SK-N-SH (cell line): ENCODE results near the gene ZNF827. TPM values are rescaled to one million over a fixed set of nuclear protein-coding genes. Genes with fewer than 3 reads are reported as not detected.

Experiments
- CTCF ChIA-PET: fragments of 300-600, 350-600 bp; formaldehyde crosslinking; extraction: SDS; loops from one replicate; lab custom pipeline; 2021; lab: Yijun Ruan, JAX
- POLR2A ChIA-PET: fragments of 350-600 bp; sonication (Branson Sonifier 250); formaldehyde crosslinking; extraction: SDS; loops from one replicate; lab custom pipeline; 2020; ENCODE audit warnings: antibody characterized with exemption, inconsistent platforms; lab: Yijun Ruan, JAX
- DNase-seq: peaks from one replicate; pipeline ENCODE4 v3.0.0; 2012
- H2AFZ ChIP-seq: fragments of 200-600 bp; sonication (generic); 2 replicates; pipeline ENCODE4 v1.8.1; 2016; ENCODE audit warnings: antibody characterized with exemption, mild to moderate bottlenecking, low read depth
- H3F3A ChIP-seq: fragments of 200-600 bp; sonication (generic); replicated peaks from 2 replicates; pipeline ENCODE3; 2016; ENCODE audit warnings: antibody characterized with exemption, mild to moderate bottlenecking; ENCODE audit not compliant: insufficient read depth
- H3K27ac ChIP-seq, 2 experiments: fragments of 200-500 bp in 1 of 2; fragments of 200-600 bp in 1 of 2; sonication (Bioruptor generic) in 1 of 2; sonication (generic), shearing (Covaris generic) in 1 of 2; 2 replicates each; pipeline versions ENCODE4 v1.5.1 to v1.6.1; 2014 to 2016; ENCODE audit warnings: low read depth in 2 of 2, inconsistent platforms in 1 of 2, low read length in 1 of 2, mild to moderate bottlenecking in 1 of 2, mixed read lengths in 1 of 2
- H3K27me3 ChIP-seq: fragments of 200-600 bp; sonication (generic), shearing (Covaris generic); 2 replicates; pipeline ENCODE4 v1.6.1; 2016; ENCODE audit warnings: mixed run types; ENCODE audit not compliant: insufficient read depth
- H3K36me3 ChIP-seq, 2 experiments: fragments of 200-500 bp in 1 of 2; fragments of 200-600 bp in 1 of 2; sonication (Bioruptor generic) in 1 of 2; sonication (generic) in 1 of 2; replicated peaks in 1 of 2; 2 replicates each; pipeline versions ENCODE3 to v1.5.1; 2014 to 2016; ENCODE audit warnings: low read length in 1 of 2, mild to moderate bottlenecking in 1 of 2; ENCODE audit not compliant: insufficient read depth in 2 of 2, control insufficient read depth in 1 of 2
- H3K4me1 ChIP-seq, 2 experiments: fragments of 200-500 bp in 1 of 2; fragments of 200-600 bp in 1 of 2; sonication (Bioruptor generic) in 1 of 2; sonication (generic), shearing (Covaris generic) in 1 of 2; 2 replicates each; pipeline versions ENCODE4 v1.5.1 to v1.6.1; 2014 to 2016; ENCODE audit warnings: low read depth in 1 of 2, low read length in 1 of 2, mixed run types in 1 of 2; ENCODE audit not compliant: insufficient read depth in 2 of 2, control insufficient read depth in 1 of 2
- H3K4me2 ChIP-seq: fragments of 200-600 bp; sonication (generic), shearing (Covaris generic); 2 replicates; pipeline ENCODE4 v1.6.1; 2017; ENCODE audit warnings: mixed run types
- H3K4me3 ChIP-seq, 2 experiments: fragments of 200-500 bp in 1 of 2; fragments of 200-600 bp in 1 of 2; sonication (Bioruptor generic) in 1 of 2; sonication (generic), shearing (Covaris generic) in 1 of 2; 2 replicates each; pipeline versions ENCODE4 v1.5.1 to v1.8.1; 2014 to 2016; ENCODE audit warnings: low read depth in 2 of 2, inconsistent platforms in 1 of 2, low read length in 1 of 2, mild to moderate bottlenecking in 1 of 2, mixed read lengths in 1 of 2, moderate library complexity in 1 of 2
- H3K79me2 ChIP-seq: fragments of 200-600 bp; sonication (generic); 2 replicates; pipeline ENCODE4 v1.8.1; 2017; ENCODE audit warnings: mild to moderate bottlenecking; ENCODE audit not compliant: insufficient read depth
- H3K9ac ChIP-seq: fragments of 200-600 bp; sonication (generic); 2 replicates; pipeline ENCODE4 v1.6.1; 2017; ENCODE audit warnings: mixed run types
- H3K9me2 ChIP-seq: fragments of 200-600 bp; sonication (generic); 2 replicates; pipeline ENCODE4 v1.6.1; 2017; ENCODE audit warnings: mixed run types
- H3K9me3 ChIP-seq: fragments of 200-600 bp; sonication (generic); 2 replicates; pipeline ENCODE4 v1.6.1; 2017; ENCODE audit warnings: mixed run types, mild to moderate bottlenecking, moderate library complexity
- H4K20me1 ChIP-seq: fragments of 200-600 bp; sonication (generic); 2 replicates; pipeline ENCODE4 v1.6.1; 2017; ENCODE audit warnings: mild to moderate bottlenecking, mixed run types; ENCODE audit not compliant: insufficient read depth
- CHD2 ChIP-seq: fragments of 150-350 bp; IDR thresholded peaks from 2 replicates; pipeline ENCODE4 v1.6.1; 2018; ENCODE audit warnings: low read length; ENCODE audit not compliant: partially characterized antibody
- EP300 ChIP-seq, 2 experiments: IDR thresholded peaks; 2 replicates each; pipeline versions ENCODE4 v1.4.0 to v1.6.1; 2012; ENCODE audit warnings: borderline replicate concordance in 1 of 2, low read depth in 1 of 2, low read length in 1 of 2
- EZH2phosphoT487 ChIP-seq: fragments of 200-600 bp; sonication (generic); IDR thresholded peaks from 2 replicates; pipeline ENCODE4 v1.6.1; 2017; ENCODE audit warnings: low read depth, mixed run types, mild to moderate bottlenecking, antibody characterized with exemption, moderate library complexity, borderline replicate concordance
- FOXM1 ChIP-seq: IDR thresholded peaks from 2 replicates; pipeline ENCODE4 v1.4.0; 2012; ENCODE audit warnings: low read depth, mild to moderate bottlenecking
- GATA2 ChIP-seq: sonication (generic); formaldehyde crosslinking; IDR thresholded peaks from 2 replicates; pipeline ENCODE4 v1.5.0; 2020; ENCODE audit warnings: mild to moderate bottlenecking, missing genetic modification reagents
- JUND ChIP-seq: IDR thresholded peaks from 2 replicates; pipeline ENCODE4 v1.4.0; 2012
- POLR2AphosphoS5 ChIP-seq: IDR thresholded peaks from 2 replicates; pipeline ENCODE4 v1.6.1; 2012; ENCODE audit warnings: low read depth, low read length
- RAD21 ChIP-seq: IDR thresholded peaks from 2 replicates; pipeline ENCODE4 v1.6.1; 2012; ENCODE audit warnings: mild to moderate bottlenecking, low read length
- RFX5 ChIP-seq: IDR thresholded peaks from 2 replicates; pipeline ENCODE4 v1.6.1; 2012; ENCODE audit warnings: mild to moderate bottlenecking, improper control_type of control experiment, low read length
- RXRA ChIP-seq: IDR thresholded peaks from 2 replicates; pipeline ENCODE4 v1.4.0; 2012; ENCODE audit warnings: low read depth, mild to moderate bottlenecking, borderline replicate concordance
- SMC3 ChIP-seq: IDR thresholded peaks from 2 replicates; pipeline ENCODE4 v1.6.1; 2012; ENCODE audit warnings: low read depth, low read length, improper control_type of control experiment
- TAF1 ChIP-seq: IDR thresholded peaks from 2 replicates; pipeline ENCODE4 v1.6.1; 2012; ENCODE audit warnings: low read depth, mild to moderate bottlenecking, low read length, moderate library complexity, borderline replicate concordance
- ZBTB33 ChIP-seq: IDR thresholded peaks from 2 replicates; pipeline ENCODE4 v1.4.0; 2012; ENCODE audit warnings: low read depth, borderline replicate concordance
- WGBS: methylation state at CpG from one replicate; pipeline ENCODE4 v1.1.6; 2017; ENCODE audit warnings: low lambda C conversion rate; 5-methylcytosine and 5-hydroxymethylcytosine counted together
- polyA plus RNA-seq, 3 experiments: library from polyadenylated mRNA; depleted of rRNA; stranded (reverse); fragments of >200 nt; gene quantifications; 2 replicates each; pipeline ENCODE4 v1.2.3, GENCODE V29; 2012
- TF ChIP-seq, protein P1 (sequence below): fragments of 150-350 bp; IDR thresholded peaks from 2 replicates; pipeline ENCODE4 v1.6.1; 2016; ENCODE audit warnings: mild to moderate bottlenecking, low read depth, low read length
- TF ChIP-seq, protein P2 (sequence below): fragments of 200-600 bp; sonication (generic); IDR thresholded peaks from 2 replicates; pipeline ENCODE4 v1.6.1; 2017; ENCODE audit warnings: antibody characterized with exemption, mild to moderate bottlenecking, moderate library complexity
- TF ChIP-seq, protein P3 (sequence below): IDR thresholded peaks from 2 replicates; pipeline ENCODE4 v1.4.0; 2012; ENCODE audit warnings: low read depth
- TF ChIP-seq, protein P4 (sequence below): IDR thresholded peaks from 2 replicates; pipeline ENCODE4 v1.6.1; 2012; ENCODE audit warnings: mild to moderate bottlenecking, low read depth, low read length, moderate library complexity

ZNF827 gene
- polyA plus RNA-seq, 1 of the 3 experiments (the other 2 are of a cell fraction): 23.2 TPM

- TF ChIP-seq EP300 (IDR thresholded peaks at IDR 0.05; ENCODE audit: borderline replicate concordance in 1 of 2, low read depth in 1 of 2, low read length in 1 of 2): no peak
- TF ChIP-seq SMC3: no peak
- TF ChIP-seq FOXM1: no peak
- TF ChIP-seq EZH2phosphoT487: no peak
- TF ChIP-seq RFX5: no peak
- TF ChIP-seq GATA2 (CRISPR knock-in tag): no peak
- TF ChIP-seq RAD21: no peak
- TF ChIP-seq POLR2AphosphoS5: no peak
- TF ChIP-seq, protein P1, sequence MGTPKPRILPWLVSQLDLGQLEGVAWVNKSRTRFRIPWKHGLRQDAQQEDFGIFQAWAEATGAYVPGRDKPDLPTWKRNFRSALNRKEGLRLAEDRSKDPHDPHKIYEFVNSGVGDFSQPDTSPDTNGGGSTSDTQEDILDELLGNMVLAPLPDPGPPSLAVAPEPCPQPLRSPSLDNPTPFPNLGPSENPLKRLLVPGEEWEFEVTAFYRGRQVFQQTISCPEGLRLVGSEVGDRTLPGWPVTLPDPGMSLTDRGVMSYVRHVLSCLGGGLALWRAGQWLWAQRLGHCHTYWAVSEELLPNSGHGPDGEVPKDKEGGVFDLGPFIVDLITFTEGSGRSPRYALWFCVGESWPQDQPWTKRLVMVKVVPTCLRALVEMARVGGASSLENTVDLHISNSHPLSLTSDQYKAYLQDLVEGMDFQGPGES: no peak
- no peak for TF ChIP-seq CHD2
- TF ChIP-seq, protein P2, sequence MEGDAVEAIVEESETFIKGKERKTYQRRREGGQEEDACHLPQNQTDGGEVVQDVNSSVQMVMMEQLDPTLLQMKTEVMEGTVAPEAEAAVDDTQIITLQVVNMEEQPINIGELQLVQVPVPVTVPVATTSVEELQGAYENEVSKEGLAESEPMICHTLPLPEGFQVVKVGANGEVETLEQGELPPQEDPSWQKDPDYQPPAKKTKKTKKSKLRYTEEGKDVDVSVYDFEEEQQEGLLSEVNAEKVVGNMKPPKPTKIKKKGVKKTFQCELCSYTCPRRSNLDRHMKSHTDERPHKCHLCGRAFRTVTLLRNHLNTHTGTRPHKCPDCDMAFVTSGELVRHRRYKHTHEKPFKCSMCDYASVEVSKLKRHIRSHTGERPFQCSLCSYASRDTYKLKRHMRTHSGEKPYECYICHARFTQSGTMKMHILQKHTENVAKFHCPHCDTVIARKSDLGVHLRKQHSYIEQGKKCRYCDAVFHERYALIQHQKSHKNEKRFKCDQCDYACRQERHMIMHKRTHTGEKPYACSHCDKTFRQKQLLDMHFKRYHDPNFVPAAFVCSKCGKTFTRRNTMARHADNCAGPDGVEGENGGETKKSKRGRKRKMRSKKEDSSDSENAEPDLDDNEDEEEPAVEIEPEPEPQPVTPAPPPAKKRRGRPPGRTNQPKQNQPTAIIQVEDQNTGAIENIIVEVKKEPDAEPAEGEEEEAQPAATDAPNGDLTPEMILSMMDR: no peak
- TF ChIP-seq, protein P3, sequence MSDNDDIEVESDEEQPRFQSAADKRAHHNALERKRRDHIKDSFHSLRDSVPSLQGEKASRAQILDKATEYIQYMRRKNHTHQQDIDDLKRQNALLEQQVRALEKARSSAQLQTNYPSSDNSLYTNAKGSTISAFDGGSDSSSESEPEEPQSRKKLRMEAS: no peak
- WGBS: 67% methylated on average over 1 of the region's 1 CpG
- POLR2A ChIA-PET: no interaction called here
- H3K27me3 ChIP-seq: no peaks in the 10 kb centered on the region
- no peak overlapping the region for H3K4me3 ChIP-seq
- 0 out of 2 replicates have a peak, but pooled peaks cover under 1% of the 10 kb centered on the region for H3K9me3 ChIP-seq
- H3K9me2 ChIP-seq: no peaks in the 10 kb centered on the region
- no peaks in the 10 kb centered on the region for H3K79me2 ChIP-seq
- no peaks in the 10 kb centered on the region for H4K20me1 ChIP-seq
- no peak overlapping the region for H3K4me2 ChIP-seq
- no peak overlapping the region for H3K9ac ChIP-seq
- no peak for DNase-seq
- H3K4me1 ChIP-seq: peaks cover 0 to 6% of the 10 kb centered on the region in 2 experiments; a peak in 2 of 4 replicates
- H3K36me3 ChIP-seq: peaks cover 40 to 41% of the 10 kb centered on the region in 2 experiments
- CTCF ChIA-PET: interaction anchor here (1.1 kb wide), 1 partner anchor 14 kb away, joined by 3 read pairs; no protein-coding TSS in a partner anchor
- H3F3A ChIP-seq: peaks cover 6% of the 10 kb centered on the region
- no peak overlapping the region for H2AFZ ChIP-seq
- H3K27ac ChIP-seq: no peak overlapping the region
These were observed 123.0 kb downstream of the ZNF827 start for GRCh38 chr4:145815626-145816025.

DNA sequence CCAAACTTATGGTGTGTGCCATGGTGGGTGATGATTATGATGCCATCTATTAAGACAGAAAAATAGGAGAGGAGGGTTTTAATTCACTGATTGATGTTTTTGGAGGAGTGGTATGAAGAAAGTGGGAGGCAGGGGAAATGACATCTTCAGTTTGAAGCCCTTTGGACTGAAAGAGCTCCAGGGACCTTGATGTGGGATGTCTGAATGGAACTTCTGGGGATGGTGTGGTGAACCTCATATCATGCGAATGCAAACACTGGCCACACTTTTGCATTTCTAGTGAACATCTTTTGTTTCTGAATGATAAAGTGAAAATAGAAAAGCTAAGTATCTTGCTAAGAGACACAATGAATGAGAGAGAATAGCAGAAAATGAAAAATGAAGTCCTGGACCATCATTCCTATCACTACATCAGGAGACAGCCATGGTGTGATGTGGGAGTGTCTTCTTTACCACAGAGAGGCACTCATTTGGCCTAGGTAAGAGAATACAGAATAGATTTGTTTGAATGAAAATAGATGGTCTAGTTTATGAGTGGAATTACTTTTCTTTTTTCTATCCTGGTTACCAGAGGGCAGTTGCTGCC, 123.5 kb downstream of the ZNF827 start:
- Histone ChIP-seq H3F3A (peaks cover 9% of the 10 kb centered on the region), H3K9ac (no peak overlapping the region), H2AFZ (no peak overlapping the region), H3K4me2 (no peak overlapping the region), H3K4me1 (peaks cover 0 to 6% of the 10 kb centered on the region in 2 experiments; a peak in 2 of 4 replicates), H3K36me3 (peaks cover 42 to 46% of the 10 kb centered on the region in 2 experiments), H3K9me2 (no peaks in the 10 kb centered on the region), H3K27ac (no peak overlapping the region), H3K9me3 (0 out of 2 replicates have a peak, but pooled peaks cover 4% of the 10 kb centered on the region), H3K4me3 (no peak overlapping the region), H4K20me1 (no peaks in the 10 kb centered on the region), H3K27me3 (no peaks in the 10 kb centered on the region), H3K79me2 (no peaks in the 10 kb centered on the region)
- DNase-seq: no peak
- POLR2A ChIA-PET: no interaction called here
- WGBS: 100% methylated on average over 1 of the region's 1 CpG
- CTCF ChIA-PET: interaction anchor here (0.6 to 1.1 kb wide), 3 partner anchors 12 to 14 kb away, joined by 3 read pairs; no protein-coding TSS in a partner anchor
- TF ChIP-seq GATA2 (CRISPR knock-in tag) (no peak), RXRA (no peak), EZH2phosphoT487 (no peak), FOXM1 (no peak), TAF1 (no peak), JUND (no peak), CHD2 (no peak), RAD21 (no peak), ZBTB33 (no peak)
- TF ChIP-seq, protein P4, sequence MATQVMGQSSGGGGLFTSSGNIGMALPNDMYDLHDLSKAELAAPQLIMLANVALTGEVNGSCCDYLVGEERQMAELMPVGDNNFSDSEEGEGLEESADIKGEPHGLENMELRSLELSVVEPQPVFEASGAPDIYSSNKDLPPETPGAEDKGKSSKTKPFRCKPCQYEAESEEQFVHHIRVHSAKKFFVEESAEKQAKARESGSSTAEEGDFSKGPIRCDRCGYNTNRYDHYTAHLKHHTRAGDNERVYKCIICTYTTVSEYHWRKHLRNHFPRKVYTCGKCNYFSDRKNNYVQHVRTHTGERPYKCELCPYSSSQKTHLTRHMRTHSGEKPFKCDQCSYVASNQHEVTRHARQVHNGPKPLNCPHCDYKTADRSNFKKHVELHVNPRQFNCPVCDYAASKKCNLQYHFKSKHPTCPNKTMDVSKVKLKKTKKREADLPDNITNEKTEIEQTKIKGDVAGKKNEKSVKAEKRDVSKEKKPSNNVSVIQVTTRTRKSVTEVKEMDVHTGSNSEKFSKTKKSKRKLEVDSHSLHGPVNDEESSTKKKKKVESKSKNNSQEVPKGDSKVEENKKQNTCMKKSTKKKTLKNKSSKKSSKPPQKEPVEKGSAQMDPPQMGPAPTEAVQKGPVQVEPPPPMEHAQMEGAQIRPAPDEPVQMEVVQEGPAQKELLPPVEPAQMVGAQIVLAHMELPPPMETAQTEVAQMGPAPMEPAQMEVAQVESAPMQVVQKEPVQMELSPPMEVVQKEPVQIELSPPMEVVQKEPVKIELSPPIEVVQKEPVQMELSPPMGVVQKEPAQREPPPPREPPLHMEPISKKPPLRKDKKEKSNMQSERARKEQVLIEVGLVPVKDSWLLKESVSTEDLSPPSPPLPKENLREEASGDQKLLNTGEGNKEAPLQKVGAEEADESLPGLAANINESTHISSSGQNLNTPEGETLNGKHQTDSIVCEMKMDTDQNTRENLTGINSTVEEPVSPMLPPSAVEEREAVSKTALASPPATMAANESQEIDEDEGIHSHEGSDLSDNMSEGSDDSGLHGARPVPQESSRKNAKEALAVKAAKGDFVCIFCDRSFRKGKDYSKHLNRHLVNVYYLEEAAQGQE: no peak
